Embryonic facial prominence (tissue), 1 donor: ENCODE measurements around the gene PPT2.
A peak's percentile ranks its signal among the peaks of the same experiment; 100 is the strongest.

Experiments
- DNase-seq: peaks from one replicate; pipeline ENCODE4 v3.0.0-alpha.2; 2016; ENCODE audit errors: extremely low spot score

The PPT2 gene

DNA sequence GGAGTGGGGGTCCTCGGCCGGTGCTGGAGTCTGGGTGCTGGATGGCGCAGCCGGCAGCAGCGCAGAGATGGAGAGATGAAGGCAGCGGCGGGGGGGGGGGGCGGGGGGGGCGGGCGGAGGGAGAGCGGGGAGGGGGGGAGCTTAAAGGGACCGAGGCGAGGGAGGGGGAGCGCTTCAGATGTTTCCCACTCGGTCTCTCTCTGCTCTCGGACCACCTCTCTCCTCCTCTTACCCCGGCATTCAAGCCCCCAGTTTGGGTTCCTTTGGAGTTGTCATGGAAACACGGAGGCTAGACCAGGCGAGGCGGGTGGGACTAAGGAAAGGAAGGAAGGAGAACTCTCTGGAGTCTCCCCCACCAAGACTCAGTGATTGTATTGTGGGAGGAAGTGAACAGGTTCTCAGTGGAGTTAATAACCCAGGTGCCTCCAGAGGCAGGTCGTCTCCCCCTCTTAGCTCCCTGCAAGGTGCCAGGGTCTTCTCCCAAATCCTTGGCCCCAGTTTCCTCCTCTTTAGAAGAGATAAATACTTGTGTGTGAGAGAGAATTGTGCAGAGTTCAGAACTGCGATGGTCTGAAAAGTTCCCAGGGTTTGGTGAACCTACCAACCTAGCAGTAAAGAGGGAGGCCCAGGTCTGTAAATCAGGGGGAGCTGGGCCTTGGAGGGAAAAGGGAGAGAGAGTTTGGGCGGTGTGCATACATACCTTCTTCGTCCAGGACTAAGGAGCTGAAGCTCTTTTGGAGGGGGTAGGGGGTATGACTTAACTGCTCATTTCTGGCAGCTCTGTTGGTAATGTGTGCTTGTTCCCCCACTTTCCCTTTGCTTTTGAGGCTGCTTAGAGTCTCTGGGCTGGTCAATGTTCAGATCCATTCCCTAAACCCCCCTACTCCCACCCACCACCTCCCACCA is 1.8 kb upstream of the PPT2 start, which contains the start of gene PRRT1:
Gene PRRT1, minus strand, starts transcription at position 77 of the 906 bp plus-strand sequence. CDS start 112 bp downstream, outside the sequence.
- DNase-seq = no peak

GRCh38 chr6:32152769-32153563 is 975 bp upstream of the PPT2 start:
- no peak for DNase-seq

DNA sequence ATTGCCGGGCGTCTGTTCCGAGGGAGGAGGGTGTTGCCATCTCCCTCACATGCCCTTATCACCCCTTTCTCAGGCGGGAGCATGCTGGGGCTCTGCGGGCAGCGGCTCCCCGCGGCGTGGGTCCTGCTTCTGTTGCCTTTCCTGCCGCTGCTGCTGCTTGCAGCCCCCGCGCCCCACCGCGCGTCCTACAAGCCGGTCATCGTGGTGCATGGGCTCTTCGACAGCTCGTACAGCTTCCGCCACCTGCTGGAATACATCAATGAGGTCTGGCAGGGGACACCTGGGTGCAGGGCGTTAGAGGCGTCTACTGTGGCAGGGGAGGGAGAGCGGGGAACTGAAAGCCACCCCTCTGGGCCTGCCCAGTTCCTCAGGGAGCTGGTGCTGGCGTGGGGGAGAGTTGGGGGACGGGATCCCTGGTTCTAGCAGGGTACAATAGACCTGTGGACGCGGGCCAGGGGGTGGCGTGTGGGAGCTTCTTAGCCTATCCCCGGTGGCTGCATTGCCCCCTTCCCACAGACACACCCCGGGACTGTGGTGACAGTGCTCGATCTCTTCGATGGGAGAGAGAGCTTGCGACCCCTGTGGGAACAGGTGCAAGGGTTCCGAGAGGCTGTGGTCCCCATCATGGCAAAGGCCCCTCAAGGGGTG is 697 bp downstream of the PPT2 start:
- DNase-seq = peak; percentile 66

- DNase-seq = no peak
Observed at GRCh38 chr6:32156891-32157290, 3.0 kb downstream of the PPT2 start.

DNA sequence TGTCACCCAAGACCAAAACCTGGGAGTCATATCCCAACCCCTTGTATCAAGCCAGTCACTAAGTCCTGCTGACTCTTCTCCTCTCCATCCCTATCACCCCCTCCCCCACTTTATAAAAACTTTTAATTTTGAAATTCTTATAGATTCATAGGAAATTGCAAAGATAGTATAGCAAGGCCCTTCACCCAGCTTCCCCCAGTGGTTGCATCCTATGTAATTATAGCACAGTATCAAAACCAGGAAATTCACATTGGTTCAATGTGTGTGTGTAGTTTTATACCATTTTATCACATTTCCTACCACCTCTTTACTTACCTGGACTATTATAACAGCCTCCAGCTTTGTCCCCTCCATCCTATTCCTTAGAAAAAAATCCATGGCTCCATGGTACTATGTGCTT is 4.1 kb downstream of the PPT2 start:
- DNase-seq = no peak

DNA sequence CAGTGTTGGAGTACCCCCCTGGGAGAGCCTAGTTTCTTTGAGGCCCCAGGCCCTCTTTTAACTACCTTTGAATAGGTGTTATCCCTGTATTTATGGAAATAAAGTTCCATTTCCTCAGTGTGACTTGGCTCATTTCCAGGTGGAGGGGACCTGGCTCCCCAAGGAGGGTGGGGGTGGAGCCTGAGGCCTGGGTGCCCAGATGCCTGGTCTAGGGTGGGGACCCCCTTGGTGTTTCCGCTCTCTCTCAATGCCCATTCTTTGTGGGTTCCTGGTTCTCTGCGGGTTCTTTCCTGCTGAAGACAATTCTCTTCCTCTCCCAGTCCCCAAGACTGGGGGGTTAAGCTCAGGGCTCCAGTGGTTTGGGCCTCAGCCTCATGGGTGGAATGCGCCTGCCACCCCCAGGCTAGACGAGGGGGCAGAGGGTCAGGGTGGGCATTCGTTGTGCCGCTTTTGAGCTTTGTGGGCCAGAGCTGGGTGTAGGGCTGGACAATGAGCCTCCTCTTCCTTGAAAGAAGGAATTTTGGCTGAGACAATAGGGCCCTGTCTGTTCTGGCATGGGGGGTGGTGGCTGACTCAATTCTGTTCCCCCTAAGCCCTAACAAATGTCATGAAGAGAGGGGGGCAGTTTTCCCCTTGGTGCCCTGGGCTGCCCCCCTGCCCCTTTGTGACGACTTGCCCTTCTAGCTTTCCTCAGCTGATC is 9.8 kb downstream of the PPT2 start:
- DNase-seq = no peak

GRCh38 chr6:32164295-32164694 is 10.4 kb downstream of the PPT2 start, which contains the start of gene EGFL8:
Gene EGFL8 (plus strand): TSS chr6:32164595. CDS start chr6:32166166, 1,571 bp downstream.
- DNase-seq = no peak

DNA sequence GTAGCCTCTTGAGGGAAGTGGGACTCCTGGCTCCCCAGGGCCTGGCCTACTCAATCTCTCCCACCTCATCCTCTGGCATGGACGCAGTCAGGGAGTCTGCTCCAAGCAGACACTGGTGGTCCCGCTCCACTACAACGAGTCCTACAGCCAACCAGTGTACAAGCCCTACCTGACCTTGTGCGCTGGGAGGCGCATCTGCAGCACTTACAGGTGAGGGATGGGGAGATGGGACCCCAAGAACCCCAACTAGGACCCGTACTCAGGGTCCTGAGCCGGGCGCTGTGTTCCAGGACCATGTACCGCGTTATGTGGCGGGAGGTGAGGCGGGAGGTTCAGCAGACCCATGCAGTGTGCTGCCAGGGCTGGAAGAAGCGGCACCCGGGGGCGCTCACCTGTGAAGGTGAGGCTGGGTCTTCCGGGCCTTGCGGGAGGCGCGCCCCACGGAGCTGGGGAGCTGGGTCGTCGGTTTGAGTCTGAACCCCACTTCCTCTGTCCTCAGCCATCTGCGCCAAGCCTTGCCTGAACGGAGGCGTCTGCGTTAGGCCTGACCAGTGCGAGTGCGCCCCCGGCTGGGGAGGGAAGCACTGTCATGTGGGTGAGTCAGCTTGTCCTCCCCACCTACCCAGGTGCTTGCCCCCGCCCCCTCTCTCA is 12.6 kb downstream of the PPT2 start:
- no peak for DNase-seq

GRCh38 chr6:32167154-32167760 is 13.3 kb downstream of the PPT2 start:
- DNase-seq = no peak

GRCh38 chr6:32167761-32168262 is 13.9 kb downstream of the PPT2 start:
- DNase-seq = no peak

- no peak for DNase-seq
Observed at GRCh38 chr6:32168350-32168749, 14.4 kb downstream of the PPT2 start.

DNA sequence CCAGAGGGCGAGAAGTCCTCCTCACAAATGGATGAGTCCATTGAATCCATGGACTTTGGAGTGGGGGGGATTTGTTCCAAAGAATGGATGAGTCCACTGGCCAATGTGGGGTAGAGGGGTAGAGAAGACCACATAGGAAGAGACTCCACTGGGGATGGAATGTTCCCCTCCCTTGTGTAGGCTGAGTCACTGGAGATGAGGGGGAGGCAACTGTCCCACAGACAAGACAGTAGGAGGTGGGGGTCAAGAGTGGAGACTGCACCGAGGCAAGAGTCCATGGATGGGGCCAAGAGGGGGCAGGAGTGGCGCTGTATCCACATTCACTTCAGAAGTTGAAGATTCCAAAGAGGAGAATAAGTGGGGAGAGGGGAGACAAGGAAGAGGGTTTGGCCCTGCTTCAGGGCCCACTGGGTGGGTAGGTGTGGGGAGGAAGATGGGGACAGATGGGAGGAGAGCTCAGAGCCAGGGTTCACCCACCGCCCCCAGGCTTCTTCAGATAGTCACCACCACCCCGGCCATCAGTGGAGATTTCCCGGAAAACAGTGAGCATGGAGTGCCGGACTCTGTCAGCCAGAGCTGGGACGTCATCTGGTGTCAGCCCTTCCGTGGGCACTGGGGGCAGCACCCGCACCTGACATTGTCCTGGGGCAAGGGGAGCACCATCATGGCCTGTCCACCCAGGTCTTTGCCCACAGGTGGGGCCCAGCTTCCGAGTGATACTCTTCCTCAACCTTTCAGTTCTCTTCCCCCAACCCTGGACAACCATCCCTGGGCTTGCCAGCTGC is 15.1 kb downstream of the PPT2 start:
- DNase-seq = no peak

DNA sequence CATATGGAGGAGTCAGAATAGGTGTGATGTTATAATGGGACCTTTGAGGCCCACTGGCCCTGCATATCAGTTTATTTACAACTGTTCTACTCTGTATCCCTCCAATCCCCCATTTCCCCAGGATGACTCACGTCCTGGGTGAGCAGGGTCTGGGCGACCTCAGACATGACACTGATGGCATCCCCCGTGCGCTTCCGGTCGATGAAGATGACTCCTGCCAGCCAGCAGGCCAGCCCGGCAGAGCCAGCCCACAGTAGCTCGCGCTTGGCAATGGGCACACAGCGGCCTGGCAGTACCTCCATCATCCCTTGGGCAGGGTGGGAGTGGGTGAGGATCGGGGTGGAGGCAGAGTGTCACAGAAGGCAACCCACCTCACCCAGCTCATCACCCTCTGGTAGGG is 16.4 kb downstream of the PPT2 start:
- DNase-seq = no peak

DNA sequence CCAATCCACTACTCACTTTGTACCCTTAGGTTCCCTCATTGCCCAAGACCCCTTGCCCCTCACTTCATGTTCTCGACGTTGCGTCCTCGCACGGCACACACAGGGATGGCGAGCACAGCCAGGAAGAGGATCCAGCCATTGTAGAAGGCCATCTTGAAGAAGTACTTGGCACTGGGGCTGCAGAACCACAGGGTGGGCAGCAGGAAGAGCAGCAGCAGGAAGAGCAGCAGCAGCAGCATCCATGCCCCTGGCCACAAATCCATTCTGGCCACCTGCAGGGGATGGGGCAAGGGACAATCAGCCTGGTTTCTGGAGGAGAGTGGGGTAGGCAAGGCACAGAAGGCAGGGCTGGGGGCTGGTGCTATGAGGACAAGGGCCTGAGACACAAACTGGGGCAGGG is 17.3 kb downstream of the PPT2 start:
- DNase-seq = no peak

GRCh38 chr6:32173051-32173727 is 19.2 kb downstream of the PPT2 start:
- no peak for DNase-seq

DNA sequence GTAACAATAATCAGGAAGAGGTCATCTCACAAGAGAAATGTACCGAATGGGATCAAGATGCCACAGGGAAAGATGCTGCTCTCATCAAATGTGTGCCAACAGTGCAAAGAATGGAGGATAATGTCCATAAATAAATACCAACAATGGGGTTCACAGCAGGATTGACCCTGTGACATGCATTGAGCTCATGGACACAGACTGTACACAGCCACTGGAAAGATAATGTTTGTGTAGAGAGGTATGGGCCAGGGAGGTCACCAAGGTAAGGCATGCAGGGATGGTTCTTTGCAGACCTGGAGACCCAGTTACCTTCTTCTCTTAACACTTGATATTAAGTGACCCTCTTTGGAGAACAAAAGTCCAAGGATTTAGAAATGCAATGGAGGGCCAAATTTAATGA is 20.5 kb downstream of the PPT2 start:
- no peak for DNase-seq

DNA sequence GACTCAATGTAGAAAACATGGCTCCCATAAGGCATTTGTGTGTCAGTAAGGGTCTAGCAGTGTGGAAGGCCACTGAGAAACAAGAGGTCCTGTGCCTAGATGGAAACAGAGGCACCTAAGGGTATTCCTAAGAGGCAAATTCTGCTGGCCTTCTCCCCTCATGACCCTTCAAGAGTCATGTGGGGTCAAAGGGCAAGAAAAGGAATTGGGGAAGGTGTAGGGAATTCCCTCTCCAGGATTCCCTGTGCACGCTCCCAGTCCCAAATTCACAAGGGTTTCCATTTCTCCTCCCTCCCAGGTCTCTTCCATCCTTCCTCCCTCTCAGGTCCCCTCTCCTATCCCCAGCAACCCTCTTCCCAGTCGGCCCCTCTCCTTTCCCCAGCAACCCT is 21.4 kb downstream of the PPT2 start:
- no peak for DNase-seq

GRCh38 chr6:32175711-32176475 is 22.0 kb downstream of the PPT2 start, which contains the start of gene AGPAT1:
Gene AGPAT1 (minus strand): TSS chr6:32176084. CDS start chr6:32171496, 4,588 bp downstream.
- peak; percentile 93 for DNase-seq
